HG03039 (cell line): Measurements from ENCODE around the gene AZU1.
"Not testable (repeated sequence)": the region's sequence is repeated elsewhere in the genome, so short reads cannot be mapped to it uniquely, and the experiment has no call there.

Experiments used
- ATAC-seq: cut with Tn5 transposase; IDR thresholded peaks from one replicate; pipeline ENCODE4 v1.9.1; 2021; ENCODE audit warnings: mild to moderate bottlenecking, moderate library complexity; ENCODE audit not compliant: unreplicated experiment

The AZU1 gene

DNA sequence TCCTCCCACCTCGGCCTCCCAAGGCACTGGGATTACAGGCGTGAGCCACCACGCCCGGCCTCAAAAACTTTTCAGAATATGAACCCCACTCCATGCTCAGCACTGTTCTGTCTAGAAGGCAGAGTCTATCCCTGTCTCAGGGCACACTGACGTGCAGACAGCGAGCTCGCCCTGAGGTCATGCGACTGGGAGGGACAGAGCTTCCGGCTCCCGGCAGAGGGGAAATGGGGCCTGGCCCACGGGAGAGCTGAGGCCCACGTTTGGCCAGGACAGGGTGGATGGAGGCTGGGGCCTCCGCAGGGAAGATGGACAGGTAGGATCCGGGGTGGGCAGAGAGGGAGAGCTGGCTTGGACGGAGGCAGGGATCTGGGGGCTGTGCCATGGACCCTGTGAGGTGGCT lies 2.8 kb upstream of the AZU1 start:
- ATAC-seq: no peak

DNA sequence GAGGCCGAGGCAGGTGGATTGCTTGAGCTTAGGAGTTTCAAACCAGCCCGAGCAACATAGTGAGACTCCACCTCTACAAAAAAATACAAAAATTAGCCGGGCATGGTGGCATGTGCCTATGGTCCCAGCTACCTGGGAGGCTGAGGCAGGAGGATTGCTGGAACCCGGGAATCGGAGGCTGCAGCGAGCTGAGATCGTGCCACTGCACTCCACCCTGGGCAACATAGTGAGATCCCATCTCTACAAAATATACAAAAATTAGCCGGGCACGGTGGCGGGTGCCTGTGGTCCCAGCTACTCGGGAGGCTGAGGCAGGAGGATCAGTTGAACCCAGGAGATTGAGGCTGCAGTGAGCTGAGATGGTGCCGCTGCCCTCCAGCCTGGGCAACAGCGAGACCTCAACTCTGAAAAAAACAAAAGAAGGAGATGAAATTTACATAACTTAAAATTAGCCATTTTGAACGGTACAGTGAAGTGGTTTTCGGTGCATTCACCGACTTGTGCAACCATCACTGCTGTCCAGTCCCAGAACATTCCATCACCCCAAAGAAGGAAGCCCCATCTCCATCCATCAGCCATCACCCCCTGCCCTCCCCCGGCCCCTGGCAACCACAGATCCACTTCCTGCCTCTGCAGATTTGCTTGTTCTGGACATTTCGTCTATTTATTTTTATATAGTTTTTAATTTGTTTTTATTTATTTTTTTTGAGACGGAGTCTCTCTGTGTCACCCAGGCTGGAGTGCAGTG lies 1.6 kb upstream of the AZU1 start:
- ATAC-seq: no peak

- ATAC-seq: no peak
Observed at GRCh38 chr19:827314-827709, 325 bp upstream of the AZU1 start.

DNA sequence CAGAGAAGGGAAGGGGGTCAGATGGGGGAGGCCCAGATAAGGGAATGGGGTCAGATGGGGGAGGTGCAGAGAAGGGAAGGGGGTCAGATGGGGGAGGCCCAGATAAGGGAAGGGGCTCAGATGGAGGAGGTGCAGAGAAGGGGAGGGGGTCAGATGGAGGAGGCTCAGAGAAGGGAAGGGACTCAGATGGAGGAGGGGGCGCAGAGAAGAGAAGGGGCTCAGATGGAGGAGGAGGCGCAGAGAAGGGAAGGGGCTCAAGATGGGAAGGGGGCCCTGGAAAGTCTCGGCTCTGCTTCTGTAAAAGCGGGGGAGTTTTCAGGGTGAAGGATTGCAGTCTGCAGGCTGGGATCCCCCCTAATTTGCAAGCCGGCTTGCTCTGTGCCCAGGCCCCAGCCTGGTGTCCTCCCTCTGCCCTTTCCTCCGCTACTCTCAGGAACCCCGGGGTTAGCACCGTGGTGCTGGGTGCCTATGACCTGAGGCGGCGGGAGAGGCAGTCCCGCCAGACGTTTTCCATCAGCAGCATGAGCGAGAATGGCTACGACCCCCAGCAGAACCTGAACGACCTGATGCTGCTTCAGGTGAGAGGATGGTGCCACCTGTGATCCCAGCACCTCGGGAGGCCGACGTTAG lies 1.6 kb downstream of the AZU1 start:
- no peak for ATAC-seq

DNA sequence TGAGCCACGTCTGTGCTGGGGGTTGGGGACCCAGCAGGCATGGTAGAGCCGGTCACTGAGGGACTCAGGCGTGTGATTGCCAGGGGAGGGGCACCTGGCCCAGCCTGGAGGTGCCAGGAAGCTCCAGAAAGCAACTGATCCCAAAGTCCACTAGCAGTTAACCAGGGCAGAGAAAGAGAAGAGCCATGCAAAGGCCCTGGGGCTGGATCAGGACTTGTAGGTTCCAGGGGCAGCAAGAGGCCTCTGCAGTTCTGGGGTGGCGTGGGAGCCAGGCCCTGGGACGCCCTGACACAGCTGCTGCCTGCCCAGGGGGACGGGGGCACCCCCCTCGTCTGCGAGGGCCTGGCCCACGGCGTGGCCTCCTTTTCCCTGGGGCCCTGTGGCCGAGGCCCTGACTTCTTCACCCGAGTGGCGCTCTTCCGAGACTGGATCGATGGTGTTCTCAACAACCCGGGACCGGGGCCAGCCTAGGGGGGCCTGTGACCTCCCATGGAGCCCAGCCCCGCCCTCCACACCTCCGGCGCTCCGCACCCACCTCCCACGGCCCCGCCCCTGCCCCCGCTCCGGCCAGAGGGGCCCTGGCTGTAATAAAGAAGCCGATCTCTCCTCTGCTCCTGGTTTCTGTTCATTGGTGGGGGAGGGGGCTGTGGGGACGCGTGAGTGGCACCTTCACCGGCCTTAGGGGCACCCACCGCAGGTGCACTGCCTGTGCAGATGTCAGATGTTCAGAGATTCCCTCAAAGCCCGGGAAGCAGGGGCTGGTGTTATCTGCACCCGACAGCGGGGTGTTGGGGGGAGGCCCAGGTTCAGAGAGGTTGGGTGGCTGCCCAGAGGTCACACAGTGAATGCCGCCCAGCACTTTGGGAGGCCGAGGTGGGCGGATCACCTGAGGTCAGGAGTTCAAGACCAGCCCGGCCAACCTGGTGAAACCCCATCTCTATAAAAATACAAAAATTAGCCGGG lies 4.1 kb downstream of the AZU1 start:
- ATAC-seq: no peak

DNA sequence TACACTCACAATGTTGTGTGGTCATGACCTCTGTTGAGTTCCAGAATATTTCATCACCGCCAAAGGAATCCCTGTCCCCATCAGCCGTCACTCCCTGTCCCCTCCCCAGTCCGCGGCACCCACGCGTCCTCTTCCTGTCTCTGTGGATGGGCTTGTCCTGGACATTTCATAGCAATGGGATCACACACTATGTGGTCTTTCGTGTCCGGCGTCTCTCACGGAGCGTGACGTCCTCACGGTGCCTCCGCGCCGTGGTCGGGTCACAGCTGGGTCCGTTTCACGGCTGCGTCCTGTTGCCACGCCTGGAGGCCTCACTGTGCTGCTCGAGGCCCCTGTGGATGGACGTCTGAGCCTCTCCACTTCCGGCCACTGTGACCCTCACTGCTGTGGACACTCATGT lies 6.6 kb downstream of the AZU1 start:
- no peak for ATAC-seq

- no peak for ATAC-seq
Observed at GRCh38 chr19:835210-835810, 7.7 kb downstream of the AZU1 start.

GRCh38 chr19:840519-841206 lies 13.0 kb downstream of the AZU1 start, which contains the start of gene PRTN3:
PRTN3 (plus strand) TSS chr19:840999; CDS start chr19:841009, 10 bp downstream.
- ATAC-seq: no peak

DNA sequence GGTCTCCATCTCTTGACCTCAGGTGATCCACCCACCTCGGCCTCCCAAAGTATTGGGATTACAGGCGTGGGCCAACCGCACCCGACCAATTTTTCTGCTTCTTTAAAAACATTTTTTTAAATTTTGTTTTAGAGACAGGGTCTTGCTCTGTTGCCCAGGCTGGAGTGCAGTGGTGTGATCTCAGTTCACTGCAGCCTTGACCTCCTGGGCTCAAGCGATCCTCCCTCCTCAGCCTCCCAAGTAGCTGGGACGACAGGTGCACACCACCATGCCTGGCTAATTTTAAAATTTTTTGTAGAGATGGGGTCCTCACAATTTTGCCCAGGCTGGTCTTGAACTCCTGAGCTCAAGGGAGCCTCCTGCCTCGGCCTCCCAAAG lies 15.2 kb downstream of the AZU1 start:
- ATAC-seq: not testable (repeated sequence)

DNA sequence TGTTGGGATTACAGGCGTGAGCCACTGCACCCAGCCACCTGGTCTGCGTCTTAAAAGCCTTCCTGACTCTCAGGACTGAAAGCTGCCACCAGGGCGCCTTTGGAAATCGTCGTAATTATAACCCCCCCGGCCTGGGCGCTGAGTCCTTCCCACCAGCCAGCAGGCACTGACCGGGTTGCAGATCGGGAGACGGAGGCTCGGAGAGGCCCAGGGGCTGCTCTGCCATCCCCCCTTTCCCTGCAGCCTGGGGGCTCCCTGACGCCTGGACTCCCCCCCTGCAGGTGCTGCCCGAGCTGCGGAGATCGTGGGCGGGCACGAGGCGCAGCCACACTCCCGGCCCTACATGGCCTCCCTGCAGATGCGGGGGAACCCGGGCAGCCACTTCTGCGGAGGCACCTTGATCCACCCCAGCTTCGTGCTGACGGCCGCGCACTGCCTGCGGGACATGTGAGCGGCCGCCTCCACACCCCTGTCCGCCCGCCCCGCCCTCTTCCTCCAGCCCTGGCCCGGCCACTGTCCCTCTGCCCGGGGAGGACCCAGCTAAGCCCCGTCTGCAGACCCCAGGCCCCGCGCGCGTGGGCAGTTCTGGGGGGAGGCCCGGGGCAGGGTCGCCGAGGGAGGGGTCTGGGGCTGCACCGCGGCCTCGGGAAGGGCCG lies 15.7 kb downstream of the AZU1 start:
- no peak for ATAC-seq

- no peak for ATAC-seq
Observed at GRCh38 chr19:843836-844545, 16.4 kb downstream of the AZU1 start.

GRCh38 chr19:844546-844971 lies 16.9 kb downstream of the AZU1 start:
- ATAC-seq: no peak

DNA sequence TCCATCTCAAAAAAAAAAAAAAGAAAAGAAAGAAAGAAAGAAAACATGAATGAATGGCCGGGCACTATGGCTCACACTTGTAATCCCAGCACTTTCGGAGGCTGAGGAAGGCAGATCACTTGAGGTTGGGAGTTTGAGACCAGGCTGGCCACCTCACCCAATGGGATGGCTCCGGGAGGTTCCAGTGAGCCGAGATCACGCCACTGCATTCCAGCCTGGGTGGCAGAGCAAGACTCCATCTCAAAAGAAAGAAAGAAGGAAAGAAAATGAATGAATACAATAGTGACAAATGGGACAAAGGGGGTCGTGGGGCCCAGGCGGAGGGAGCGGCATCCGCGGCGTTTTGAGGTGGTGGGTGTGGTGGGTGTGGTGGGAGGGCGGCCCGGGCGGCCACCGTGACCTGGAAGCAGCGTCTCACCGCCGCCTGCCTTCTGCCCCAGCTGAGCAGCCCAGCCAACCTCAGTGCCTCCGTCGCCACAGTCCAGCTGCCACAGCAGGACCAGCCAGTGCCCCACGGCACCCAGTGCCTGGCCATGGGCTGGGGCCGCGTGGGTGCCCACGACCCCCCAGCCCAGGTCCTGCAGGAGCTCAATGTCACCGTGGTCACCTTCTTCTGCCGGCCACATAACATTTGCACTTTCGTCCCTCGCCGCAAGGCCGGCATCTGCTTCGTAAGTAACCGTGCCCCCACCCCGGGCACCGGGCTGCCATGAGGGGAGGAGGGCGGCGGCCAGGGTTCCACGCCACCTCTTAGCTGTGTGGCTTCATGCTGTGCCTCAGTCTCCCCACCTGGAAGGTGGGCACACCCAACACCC lies 18.3 kb downstream of the AZU1 start:
- ATAC-seq: no peak

- no peak for ATAC-seq
Observed at GRCh38 chr19:848386-848921, 20.8 kb downstream of the AZU1 start.

DNA sequence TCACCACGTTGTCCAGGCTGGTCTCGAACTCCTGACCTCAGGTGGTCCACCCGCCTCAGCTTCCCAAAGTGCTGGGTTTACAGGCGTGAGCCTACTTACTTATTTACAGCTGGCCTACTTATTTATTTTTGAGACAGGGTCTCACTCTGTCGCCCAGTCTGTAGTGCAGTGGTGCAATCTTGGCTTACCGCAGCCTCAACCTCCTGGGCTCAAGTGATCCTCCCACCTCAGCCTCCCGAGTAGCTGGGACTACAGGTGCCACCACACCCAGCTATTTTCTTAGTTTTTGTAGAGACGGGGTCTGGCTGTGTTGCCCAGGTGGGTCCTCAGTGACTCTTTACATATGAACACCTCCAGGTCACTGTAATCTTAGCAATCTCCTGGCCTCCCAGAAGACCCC lies 21.6 kb downstream of the AZU1 start:
- ATAC-seq: not testable (repeated sequence)

GRCh38 chr19:850221-850978 lies 22.8 kb downstream of the AZU1 start:
- no peak for ATAC-seq

DNA sequence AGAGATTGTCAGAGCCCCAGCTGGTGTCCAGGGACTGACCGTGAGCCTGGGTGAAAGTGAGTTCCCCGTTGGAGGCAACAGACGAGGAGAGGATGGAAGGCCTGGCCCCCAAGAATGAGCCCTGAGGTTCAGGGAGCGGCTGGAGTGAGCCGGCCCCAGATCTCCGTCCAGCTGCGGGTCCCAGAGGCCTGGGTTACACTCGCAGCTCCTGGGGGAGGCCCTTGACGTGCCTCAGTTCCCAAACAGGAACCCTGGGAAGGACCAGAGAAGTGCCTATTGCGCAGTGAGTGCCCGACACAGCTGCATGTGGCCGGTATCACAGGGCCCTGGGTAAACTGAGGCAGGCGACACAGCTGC lies 23.3 kb downstream of the AZU1 start:
- no peak for ATAC-seq
